AG09309 (cell line): Measurements from ENCODE around the gene BAIAP2L1.
"Not testable (repeated sequence)": the region's sequence is repeated elsewhere in the genome, so short reads cannot be mapped to it uniquely, and the experiment has no call there.

Experiments used
- DNase-seq: peaks from one replicate; pipeline ENCODE4 v3.0.0-alpha.2; 2010; ENCODE audit warnings: low read depth
- H3K4me3 ChIP-seq: 2 replicates; pipeline ENCODE4 v1.5.1; 2011; ENCODE audit warnings: mild to moderate bottlenecking, low read depth, low read length, moderate library complexity; ENCODE audit not compliant: control insufficient read depth
- TF ChIP-seq, protein P1 (sequence below): IDR thresholded peaks from 2 replicates; pipeline ENCODE4 v1.5.1; 2011; ENCODE audit warnings: mild to moderate bottlenecking, low read depth, low read length, inconsistent platforms; ENCODE audit not compliant: insufficient read depth, control insufficient read depth; ENCODE audit errors: missing control alignments

The BAIAP2L1 gene

GRCh38 chr7:98420966-98421612 lies 20.2 kb upstream of the BAIAP2L1 start:
- TF ChIP-seq, protein P1, sequence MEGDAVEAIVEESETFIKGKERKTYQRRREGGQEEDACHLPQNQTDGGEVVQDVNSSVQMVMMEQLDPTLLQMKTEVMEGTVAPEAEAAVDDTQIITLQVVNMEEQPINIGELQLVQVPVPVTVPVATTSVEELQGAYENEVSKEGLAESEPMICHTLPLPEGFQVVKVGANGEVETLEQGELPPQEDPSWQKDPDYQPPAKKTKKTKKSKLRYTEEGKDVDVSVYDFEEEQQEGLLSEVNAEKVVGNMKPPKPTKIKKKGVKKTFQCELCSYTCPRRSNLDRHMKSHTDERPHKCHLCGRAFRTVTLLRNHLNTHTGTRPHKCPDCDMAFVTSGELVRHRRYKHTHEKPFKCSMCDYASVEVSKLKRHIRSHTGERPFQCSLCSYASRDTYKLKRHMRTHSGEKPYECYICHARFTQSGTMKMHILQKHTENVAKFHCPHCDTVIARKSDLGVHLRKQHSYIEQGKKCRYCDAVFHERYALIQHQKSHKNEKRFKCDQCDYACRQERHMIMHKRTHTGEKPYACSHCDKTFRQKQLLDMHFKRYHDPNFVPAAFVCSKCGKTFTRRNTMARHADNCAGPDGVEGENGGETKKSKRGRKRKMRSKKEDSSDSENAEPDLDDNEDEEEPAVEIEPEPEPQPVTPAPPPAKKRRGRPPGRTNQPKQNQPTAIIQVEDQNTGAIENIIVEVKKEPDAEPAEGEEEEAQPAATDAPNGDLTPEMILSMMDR: peak; percentile 92
- no peak for DNase-seq
- no peak overlapping the region for H3K4me3 ChIP-seq

GRCh38 chr7:98419988-98420387 lies 19.1 kb upstream of the BAIAP2L1 start:
- not testable (repeated sequence) for H3K4me3 ChIP-seq, DNase-seq

DNA sequence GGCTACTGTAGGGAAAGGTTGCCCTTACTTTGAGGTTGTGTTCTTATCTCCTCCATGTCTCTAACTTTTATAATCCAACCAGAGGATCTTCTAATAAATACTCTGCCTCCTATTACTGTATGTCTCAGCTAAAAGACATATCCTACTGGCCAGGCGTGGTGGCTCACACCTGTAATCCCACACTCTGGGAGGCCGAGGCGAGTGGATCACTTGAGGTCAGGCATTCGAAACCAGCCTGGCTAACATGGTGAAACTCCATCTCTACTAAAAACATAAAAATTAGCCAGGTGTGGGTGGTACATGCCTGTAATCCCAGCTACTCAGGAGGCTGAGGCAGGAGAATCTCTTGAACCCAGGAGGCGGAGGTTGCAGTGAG lies 18.4 kb upstream of the BAIAP2L1 start:
- not testable (repeated sequence) for DNase-seq

GRCh38 chr7:98418636-98419315 lies 17.9 kb upstream of the BAIAP2L1 start:
- DNase-seq: peak; percentile 86
- no peak overlapping the region for H3K4me3 ChIP-seq
- TF ChIP-seq, protein P1: no peak

More for the DNA sequence above, 18.4 kb upstream of the BAIAP2L1 start:
- not testable (repeated sequence) for H3K4me3 ChIP-seq

GRCh38 chr7:98418271-98418635 lies 17.4 kb upstream of the BAIAP2L1 start:
- no peak for DNase-seq
- TF ChIP-seq, protein P1: no peak
- no peak overlapping the region for H3K4me3 ChIP-seq

GRCh38 chr7:98417604-98418270 lies 16.8 kb upstream of the BAIAP2L1 start:
- H3K4me3 ChIP-seq, DNase-seq: not testable (repeated sequence)

DNA sequence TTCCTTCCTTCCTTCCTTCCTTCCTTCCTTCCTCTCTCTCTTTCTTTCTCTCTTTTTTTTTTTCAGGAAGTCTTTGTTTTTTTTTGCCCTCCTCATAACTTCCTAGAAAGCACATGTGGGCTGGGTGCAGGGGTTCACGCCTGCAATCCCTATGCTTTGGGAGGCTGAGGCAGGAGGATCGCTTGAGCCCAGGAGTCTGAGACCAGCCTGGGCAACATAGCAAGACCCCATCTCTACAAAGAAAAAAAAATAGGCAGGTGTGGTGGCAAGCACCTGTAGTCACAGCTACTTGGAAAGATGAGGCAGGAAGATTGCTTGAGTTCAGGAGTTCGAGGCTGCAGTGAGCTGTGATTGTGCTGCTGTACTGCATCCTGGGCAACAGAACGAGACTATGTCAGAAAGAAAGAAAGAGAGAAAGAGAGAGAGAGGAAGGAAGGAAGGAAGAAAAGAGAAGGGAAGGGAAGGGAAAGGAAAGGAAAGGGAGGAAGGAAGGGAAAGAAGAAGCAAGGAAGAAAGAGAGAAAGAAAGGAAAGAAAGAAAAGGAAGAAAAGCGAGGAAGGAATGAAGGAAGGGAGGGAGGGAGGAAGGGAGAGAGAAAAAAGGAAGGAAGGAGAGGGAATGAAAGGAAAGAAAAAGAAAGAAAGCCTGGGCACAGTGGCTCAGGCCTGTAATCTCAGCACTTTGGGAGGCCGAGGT lies 13.5 kb upstream of the BAIAP2L1 start:
- DNase-seq: no peak
- H3K4me3 ChIP-seq: no peak overlapping the region
- TF ChIP-seq, protein P1: no peak

- not testable (repeated sequence) for H3K4me3 ChIP-seq, DNase-seq
These were observed 12.8 kb upstream of the BAIAP2L1 start for GRCh38 chr7:98413655-98414054.
